AML-193 (cell line): Measurements from ENCODE around the gene AKAP12.

ENCODE experiments used
- DNase-seq, 2 experiments: peaks; one replicate each; lab custom pipeline; 2025; lab: John Stamatoyannopoulos, UW

AKAP12 gene

DNA sequence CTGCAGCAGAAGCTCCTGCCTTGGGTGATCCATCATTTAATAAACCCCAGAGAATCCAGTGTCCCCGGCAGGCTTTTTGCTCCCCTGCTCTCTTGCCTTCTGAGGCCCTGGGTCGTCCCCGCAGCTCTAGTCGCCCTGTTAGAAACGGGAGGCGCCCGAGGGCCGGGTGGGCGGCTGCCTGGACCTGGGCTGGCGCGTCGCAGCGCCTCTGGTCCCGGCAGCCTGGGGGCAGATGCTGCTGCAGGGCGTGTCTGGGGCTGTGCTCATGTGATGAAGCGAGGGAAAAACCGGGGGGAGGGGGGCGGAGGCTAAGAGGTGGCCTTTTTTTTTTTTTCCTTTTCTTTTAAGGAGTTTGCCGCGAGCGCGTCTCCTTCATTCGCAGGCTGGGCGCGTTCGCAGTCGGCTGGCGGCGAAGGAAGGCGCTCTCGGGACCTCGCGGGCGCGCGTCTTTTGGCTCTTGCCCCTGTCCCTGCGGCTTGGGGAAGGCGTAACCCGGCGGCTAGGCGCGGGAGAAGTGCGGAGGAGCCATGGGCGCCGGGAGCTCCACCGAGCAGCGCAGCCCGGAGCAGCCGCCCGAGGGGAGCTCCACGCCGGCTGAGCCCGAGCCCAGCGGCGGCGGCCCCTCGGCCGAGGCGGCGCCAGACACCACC is 394 bp downstream of the AKAP12 start:
- no peak for DNase-seq

DNA sequence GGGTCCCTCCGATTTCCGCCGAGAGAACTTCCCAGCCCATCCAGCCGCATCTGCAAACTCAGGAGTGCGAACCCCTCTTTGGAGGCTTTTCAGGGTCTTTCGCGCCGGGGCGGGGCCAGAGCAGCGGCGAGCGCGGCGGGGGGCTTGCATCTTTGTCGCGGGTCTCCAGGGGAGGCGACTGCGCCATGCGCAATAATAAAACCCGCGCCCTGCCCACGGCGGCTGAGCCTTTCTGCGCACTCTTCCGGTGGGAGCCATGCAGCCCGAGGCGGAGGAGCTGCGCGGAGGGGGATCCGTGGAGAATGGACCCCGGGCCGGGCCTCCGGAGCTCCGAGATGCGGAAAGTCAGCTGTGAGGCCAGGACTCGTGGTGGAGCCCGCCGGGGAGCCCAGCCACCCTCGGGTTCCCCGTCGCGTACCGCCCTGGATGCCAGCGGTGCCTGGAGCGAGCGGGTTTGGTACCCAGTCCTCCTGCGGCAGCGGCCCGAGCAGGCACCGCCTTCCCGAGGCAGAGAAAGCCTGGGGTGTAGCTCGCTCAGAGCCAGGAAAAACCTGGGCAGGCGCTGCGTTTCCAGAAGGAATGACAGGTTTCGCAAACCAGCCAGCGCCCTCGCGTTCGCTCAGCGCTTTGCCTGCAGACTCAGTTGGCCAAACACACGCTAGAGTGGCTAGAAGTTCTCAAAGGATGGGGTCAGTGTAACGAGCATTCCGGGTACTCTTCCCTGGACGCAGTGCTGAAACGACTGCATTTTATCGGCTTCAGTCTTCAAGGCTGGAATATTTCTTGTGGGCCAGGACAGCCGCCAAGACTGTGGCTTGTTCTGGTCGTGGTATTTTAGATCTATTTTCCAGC is 1.2 kb downstream of the AKAP12 start:
- DNase-seq = no peak

DNA sequence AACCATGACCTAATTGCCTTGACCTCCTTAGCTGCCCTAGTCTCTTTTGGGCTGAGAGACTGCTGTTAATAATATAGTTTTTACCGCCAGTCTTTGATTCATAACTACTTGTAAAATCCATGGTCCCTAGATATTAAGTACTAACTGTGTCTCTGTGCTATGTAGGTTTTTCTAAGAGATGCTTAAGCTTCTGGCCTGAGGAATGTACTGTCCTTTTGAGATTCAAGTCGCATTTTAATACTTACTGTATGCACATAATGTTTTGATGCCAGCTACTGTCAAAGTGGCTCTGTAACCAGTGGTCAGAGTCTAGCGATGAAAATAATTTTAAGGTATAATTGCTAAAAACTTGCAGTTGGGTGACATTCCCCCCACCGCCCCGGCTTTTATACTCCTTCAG is 2.1 kb downstream of the AKAP12 start:
- DNase-seq = no peak

DNA sequence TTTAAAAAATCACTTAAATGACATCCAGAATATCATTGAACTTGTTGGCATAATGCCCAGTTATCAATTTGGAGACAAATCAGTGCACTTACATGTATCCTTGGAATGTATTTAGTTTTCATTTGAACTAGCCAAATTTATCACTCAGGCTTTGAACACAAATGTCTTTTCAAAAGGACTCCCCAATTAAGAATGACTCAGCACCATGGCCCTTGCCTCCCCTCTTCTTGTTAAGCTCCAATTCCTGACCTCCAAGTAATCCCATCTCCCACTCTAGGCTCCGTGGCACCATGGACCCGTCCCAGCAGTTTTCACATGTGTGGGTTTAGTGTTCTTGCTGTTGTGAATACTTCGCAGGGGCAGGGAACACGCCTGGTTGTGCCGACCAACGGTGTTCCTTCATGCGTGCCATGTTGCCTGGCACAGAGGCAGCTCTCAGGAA is 2.7 kb downstream of the AKAP12 start:
- no peak for DNase-seq

DNA sequence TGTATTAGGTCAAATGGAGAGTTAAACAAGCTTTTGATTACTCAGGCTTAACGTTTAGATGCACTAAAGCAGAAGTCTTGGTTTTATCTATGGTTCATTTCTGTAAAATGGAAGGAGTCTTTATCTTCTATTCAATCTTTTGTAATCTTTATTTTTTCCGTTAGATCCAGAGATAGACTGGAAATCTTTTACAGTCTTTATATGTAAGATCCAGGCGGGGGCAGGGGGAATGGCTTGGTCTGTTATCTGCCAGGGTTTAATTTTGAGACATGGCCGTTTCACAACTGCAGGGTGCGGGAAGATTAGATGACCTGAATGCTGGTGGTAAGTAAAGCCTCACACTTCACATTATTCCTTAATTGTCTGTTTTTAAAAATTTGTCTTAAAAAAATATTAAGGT is 3.7 kb downstream of the AKAP12 start:
- DNase-seq = no peak

DNA sequence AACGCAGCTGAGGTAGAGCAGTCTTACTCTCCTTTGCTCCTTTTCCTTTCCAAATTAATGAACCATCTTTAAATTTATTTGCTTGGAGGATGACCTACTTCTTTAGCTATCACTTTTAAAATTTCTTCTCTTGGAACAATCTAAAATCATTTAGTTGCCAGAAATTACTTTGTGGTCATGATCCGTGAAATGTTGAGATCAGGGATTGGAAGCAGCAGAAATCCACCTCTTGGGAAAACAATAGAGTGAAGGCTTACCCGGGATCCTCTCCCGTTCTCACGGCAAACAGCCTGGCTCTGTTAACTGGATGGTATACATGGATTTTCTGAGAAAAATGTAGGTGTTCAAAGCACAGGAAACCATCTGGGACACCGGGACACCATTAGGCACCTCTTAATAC is 7.7 kb downstream of the AKAP12 start:
- DNase-seq = no peak

DNA sequence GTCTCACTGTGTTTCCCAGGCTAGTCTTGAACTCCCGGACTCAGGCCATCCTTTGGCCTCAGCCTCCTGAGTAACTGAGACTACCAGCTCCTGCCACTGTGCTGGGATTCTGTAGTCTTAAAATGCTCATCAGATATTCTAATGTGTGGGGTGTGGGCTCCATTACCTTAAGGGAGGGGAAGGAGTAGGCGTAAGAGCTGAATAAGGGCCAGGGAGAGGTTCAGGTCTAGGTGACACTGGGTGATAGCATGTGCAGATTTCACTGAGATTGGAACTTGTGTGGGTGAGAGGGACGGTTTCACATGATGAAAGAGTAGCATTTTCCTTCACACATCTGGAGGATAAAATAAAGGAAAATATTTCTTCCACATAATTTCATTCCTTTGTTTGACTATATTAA is 8.5 kb downstream of the AKAP12 start:
- no peak for DNase-seq

DNA sequence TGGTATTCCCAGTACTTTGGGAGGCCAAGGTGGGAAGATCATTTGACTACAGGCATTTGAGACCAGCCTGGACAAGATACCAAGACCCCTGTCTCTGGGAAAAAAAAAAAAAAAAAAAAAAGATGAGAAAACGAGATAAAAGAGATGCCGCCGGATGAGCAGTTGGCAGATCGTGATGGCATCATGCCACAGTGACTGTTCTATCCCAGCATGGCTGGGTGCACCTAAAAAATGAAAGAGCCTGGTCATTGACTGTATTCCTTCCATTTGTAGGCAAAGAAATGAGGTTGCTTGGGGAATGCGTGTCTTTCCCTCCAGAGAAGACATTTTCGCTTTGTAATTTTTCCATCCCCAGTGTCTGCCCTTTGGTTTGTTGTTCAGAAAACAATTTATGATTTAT is 12.9 kb downstream of the AKAP12 start:
- DNase-seq = no peak

DNA sequence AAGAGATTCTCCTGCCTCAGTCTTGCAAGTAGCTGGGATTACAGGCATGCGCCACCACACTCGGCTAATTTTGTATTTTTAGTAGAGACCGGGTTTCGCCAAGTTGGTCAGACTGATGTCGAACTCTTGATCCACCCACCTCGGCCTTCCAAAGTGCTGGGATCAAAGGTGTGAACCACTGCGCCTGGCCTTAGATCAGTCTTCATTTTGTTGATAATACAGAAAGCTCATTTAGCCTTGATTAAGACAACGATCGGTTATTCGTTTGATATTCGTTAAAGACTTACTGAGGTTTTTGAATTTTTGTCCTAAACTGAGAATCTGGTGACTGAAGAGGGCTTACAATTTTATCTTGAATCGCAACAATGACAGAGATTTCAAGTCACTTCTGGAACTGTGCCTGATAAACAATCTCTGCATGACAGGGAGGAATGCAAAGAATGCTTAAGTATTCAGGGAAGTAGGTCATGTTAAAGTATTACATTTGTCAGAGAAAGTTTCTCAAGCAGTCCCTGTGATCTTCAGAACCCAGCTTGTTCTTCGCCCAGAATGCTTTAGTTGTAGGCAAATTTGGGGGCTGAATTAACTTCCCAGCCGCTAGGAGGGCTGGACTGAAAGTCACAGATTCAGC is 14.8 kb downstream of the AKAP12 start:
- no peak for DNase-seq

DNA sequence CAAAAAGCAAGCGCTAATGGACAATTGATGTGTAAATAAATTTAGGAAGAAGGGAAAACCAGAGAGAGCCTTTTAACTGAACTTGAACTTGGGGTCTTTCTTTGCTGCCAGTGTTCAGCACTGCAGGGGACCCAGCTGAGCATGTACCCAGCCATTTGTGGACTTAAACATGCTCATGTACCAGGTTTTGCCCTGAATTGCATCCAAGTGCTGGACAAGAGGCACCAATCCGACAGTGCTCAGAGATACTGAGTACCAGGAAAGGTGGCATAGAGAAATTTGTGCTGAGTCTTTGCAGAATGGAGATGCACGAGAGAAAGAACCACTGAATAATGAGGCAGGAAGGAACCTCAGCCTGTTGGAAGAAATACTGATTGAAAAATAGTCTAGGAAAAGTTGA is 16.0 kb downstream of the AKAP12 start:
- no peak for DNase-seq

DNA sequence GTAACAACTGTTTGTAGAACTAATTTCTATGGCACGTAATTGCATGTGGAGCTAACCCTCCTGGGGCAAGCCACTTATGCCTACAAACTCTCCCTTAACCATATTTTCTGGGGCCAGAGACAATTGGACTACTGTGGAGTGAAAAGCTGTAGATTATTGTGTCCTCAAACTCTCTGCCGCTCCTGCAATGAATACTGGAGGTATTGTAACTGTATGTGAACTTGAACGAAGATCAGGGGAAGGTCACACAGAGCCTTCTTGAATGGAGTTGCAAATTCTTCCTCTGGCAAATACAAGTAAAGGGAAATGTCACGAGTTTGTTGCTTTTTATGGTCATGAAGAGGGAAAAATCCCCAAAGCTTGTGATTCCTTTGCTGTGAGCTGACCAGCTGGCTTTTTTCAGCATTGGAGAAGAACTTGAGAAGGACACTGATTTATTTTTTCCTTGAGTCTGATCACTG is 18.2 kb downstream of the AKAP12 start:
- DNase-seq = no peak

DNA sequence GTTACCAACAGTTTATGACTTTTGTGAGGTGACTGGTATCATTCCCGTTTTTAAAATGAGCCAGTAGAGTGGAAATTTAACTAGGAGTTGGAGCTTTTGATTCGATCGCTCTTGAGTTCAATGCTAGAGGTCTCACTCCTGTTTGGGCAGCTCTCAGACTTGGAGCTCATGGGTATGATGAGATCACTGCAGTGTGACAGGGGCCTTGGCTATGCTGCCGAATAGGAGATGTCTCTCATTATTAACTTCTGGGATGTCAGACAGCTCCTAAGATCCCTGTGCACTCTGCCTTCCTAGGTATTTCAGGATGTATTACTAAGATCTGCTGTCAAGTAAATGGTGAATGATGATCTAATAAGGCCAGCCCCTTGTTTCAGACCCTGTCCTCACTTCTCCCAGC is 20.4 kb downstream of the AKAP12 start:
- no peak for DNase-seq

DNA sequence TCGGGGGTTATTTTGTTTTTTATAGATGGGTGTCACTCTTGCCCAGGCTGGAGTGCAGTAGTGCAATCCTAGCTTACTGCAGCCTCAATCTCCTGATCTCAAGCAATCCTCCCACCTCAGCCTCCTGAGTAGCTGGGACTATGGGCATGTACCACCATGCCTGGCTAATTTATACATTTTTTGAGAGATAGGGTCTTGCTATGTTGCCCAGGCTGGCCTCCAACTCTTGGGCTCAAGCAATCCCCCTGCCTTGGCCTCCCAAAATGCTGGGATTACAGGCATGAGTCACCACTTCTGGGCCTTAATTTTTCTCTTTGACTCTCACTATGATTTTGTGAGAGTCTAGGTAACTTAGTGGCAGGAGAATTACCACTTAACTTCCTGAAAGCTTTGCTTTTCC is 23.3 kb downstream of the AKAP12 start:
- no peak for DNase-seq

DNA sequence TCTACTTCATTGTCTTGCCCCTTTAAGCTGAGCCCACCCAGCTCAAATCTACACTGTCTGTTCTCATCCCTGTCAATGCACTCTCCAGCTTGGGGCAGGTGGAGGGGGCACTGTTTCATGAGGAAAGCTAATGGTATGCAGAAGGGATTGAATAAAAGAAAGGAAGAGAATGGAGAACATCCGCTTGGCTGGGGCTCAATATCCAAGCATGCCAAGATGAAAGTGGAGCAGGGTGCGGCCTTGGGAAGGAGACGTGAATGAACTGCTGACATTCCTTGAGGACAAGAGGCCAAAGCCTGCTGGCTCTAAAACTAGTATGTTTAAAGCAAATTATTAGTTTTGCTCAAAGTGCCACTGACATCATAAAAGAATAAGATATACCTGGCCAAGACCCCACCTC is 24.2 kb downstream of the AKAP12 start:
- no peak for DNase-seq

DNA sequence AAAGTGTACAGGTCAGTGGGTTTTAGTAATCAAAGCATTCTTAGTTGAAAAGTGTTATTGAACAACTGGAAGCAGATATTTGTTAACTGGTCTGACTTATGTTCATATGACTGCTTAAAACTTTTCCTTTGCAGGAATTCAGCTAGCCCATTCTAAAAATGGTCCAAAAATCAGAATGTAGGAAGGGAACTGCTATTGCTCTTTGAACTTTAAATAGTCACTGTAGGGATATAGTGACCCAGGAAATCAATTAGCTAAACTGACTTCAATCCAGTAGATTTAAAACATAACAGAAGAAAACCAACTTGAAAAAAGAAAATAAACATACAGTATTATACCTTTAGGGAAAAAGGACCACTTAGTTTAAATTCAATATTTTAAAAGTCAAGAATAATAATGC is 25.5 kb downstream of the AKAP12 start:
- no peak for DNase-seq

DNA sequence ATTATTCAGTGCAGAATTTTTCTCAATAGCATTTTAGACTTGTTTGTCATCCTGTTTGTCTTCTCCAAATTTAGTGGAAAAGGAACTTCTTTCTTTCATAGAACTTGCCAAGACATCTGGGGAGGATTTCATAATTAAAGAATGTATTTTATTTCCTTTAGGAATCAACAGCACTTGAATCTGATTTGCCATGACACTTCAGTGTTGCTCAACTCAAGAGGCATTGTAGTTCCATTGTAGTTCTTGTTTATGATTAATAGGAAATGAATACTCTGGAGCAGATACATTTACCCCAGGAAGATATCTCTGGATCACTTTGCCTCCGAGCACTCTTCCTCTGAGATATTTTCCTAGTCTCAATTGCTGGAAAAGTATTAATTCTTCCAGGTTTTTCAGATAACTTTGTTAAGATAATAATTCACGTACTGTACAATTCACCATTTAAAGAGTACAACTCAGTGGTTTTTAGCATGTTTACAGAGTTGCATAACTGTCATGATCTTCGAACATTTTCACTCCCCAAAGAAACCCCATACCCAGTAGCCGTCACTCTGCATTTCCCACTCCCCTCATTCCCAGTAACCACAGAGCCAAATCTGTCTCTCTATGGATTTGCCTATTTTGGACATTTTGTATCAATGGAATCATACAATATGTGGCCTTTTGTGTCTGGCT is 29.7 kb downstream of the AKAP12 start:
- DNase-seq = no peak

DNA sequence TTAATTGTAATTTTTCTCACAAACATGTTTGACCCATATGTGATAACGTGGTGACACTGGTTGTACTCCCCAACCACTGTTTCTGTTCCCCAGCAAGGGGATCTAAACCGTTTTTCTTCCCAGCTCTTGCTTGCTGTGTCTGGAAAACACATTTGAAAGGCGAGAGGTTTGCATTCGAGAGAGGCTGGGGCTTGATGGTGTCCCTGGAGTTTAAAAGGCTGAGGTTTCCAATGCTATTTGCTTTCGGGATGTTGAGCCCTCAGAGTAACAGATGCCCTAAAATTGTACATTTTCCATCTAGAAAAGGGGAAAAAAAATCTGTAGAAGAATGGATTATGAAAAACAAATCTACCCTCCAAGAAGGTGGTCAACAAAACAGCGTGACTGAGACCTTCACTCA is 35.4 kb downstream of the AKAP12 start:
- DNase-seq = no peak

DNA sequence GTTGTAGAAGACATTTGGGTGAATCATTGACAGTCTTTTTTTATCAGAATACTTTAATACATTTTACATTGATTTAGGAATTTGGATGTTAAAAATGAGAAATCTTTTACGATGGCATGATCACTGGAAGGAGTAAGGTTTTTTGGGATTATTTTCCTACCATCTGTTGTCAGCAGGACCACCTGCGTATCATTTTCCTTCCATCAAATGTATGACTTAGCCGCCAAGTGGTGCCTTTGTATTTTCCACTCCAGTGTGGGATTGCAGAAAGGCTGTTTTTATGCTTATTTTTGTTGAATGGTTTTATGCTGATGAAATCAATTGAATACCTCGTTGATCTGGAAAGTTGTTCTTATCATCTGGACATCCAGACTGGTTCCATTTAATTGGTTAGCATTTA is 35.8 kb downstream of the AKAP12 start:
- DNase-seq = no peak

DNA sequence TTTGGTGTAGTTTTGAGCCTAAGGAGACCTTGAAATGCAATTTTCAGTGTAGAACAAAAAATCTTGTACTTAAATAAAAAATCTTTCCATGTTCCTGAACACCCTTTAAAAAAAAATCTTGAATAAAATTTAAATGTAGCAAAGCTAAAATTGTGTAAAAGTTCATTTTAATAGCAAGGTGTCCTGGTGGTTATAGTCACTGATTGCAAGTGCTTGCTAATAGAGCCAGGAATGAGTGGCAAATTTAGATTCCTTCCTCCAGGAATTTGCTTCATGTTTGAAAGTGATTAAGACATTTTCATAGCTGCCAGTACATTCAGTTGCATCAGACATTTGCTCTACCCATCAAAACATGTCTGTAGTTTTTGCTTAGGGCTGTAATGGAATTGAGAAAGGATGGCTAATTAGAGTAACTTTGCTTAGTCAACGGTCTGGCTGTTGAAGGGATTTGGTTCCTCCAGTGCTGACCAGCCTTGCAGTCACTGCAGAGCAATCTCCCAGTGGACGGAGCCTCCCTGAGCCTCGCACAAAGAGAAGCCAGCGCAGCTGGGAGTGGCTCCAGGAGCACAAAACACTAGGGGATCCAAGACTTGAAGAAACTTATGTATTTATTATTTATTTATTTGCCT is 36.5 kb downstream of the AKAP12 start:
- DNase-seq = no peak

DNA sequence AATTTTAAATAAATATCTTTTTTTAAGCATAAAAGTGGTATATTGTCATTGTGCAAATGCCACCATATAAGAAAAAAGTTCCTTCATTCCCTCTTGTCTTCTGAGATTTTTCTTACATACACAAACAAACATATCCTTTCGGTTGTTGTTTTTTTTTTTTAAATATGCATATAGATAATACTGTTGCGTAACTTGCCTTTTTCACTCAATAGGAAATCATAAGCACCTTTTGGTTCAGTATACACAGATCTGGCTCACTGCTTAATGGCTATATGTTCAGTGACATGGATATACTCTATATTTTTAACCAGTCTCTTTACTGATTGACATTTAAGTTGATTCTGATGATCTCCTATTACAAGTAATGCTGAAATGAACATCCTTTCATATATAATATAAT is 40.1 kb downstream of the AKAP12 start:
- DNase-seq = no peak

DNA sequence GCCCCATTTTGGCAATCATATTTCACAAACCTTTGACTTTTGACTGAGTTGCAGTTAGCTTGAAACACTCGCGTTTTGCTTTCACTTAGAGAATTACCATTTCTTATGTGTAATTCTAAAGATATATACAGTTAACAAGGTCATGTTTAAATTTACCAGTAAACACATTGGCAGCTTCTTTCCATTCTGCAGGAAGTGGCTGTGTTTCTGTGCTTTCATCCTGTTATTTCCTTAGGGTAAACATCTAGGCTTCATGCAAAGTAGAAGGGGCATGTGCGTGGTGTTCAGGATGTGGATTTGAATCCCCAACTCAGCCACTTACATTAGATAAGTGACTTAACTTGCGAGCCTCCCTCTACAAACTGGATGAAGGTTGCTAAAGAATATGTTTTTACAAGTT is 41.1 kb downstream of the AKAP12 start:
- DNase-seq = no peak

DNA sequence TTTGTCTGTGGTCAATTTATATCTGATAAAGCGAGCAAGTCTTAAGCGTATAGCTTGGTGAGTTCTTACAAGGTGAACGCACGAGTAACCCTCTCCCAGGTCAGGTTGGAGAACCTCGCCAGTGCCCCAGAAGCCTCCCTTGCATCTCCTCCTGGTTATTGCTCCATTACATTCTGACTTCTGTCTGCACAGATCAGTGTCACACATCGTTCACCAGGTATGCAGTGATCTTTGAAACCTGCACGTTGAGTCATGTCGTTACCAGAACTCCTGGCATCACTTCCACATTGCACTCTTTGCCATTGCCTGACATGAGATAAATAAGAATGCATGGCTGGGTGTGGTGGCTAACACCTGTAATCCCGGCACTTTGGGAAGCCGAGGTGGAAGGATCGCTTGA is 44.2 kb downstream of the AKAP12 start:
- no peak for DNase-seq
